H9 (cell line): ENCODE measurements around the gene SENP8. TPM values are rescaled to one million over a fixed set of nuclear protein-coding genes. Genes with fewer than 3 reads are reported as not detected.

Experiments
- DNase-seq: peaks from one replicate; pipeline ENCODE4 v3.0.0-alpha.2; 2017
- H2AFZ ChIP-seq: one replicate; pipeline ENCODE4 v1.6.1; 2013; ENCODE audit warnings: mild to moderate bottlenecking, low read length, control low read depth, moderate library complexity
- H2AK5ac ChIP-seq: 2 replicates; pipeline ENCODE4 v1.6.1; 2013; ENCODE audit warnings: low read length, control low read depth, mixed read lengths; ENCODE audit not compliant: insufficient read length
- H2BK120ac ChIP-seq: one replicate; pipeline ENCODE4 v1.6.1; 2013; ENCODE audit warnings: low read depth, mild to moderate bottlenecking, low read length, control low read depth, inconsistent platforms; ENCODE audit not compliant: poor library complexity, severe bottlenecking
- H2BK12ac ChIP-seq: 2 replicates; pipeline ENCODE4 v1.6.1; 2013; ENCODE audit warnings: low read length, control low read depth, mixed read lengths, low read depth; ENCODE audit not compliant: insufficient read length
- H2BK15ac ChIP-seq: 2 replicates; pipeline ENCODE4 v1.6.1; 2013; ENCODE audit warnings: low read depth, low read length, control low read depth
- H2BK20ac ChIP-seq: one replicate; pipeline ENCODE4 v1.6.1; 2013; ENCODE audit warnings: low read depth, mild to moderate bottlenecking, low read length, control low read depth, inconsistent platforms; ENCODE audit not compliant: poor library complexity, severe bottlenecking
- H2BK5ac ChIP-seq: 2 replicates; pipeline ENCODE4 v1.6.1; 2013; ENCODE audit warnings: low read length, control low read depth, mixed read lengths; ENCODE audit not compliant: insufficient read length
- H3K14ac ChIP-seq: 2 replicates; pipeline ENCODE4 v1.6.1; 2013; ENCODE audit warnings: low read length, control low read depth; ENCODE audit not compliant: insufficient read depth
- H3K18ac ChIP-seq: 2 replicates; pipeline ENCODE4 v1.6.1; 2013; ENCODE audit warnings: low read depth, mild to moderate bottlenecking, mixed read lengths, low read length, control low read depth; ENCODE audit not compliant: insufficient read length
- H3K23ac ChIP-seq: 2 replicates; pipeline ENCODE4 v1.6.1; 2013; ENCODE audit warnings: low read length, control low read depth, mixed read lengths, low read depth; ENCODE audit not compliant: insufficient read length
- H3K23me2 ChIP-seq: 2 replicates; pipeline ENCODE4 v1.6.1; 2013; ENCODE audit warnings: low read depth, mild to moderate bottlenecking, mixed read lengths, low read length, control low read depth; ENCODE audit not compliant: insufficient read length, poor library complexity, severe bottlenecking
- H3K27ac ChIP-seq: 2 replicates; pipeline ENCODE4 v1.5.1; 2013; ENCODE audit warnings: low read length, control low read depth, mixed read lengths, low read depth; ENCODE audit not compliant: insufficient read length
- H3K27me3 ChIP-seq: 2 replicates; pipeline ENCODE4 v1.6.1; 2013; ENCODE audit warnings: low read length, control low read depth, inconsistent platforms; ENCODE audit not compliant: insufficient read depth
- H3K4ac ChIP-seq: 2 replicates; pipeline ENCODE4 v1.6.1; 2013; ENCODE audit warnings: low read depth, mild to moderate bottlenecking, control low read depth, inconsistent platforms, low read length, moderate library complexity
- H3K4me1 ChIP-seq: 2 replicates; pipeline ENCODE4 v1.6.1; 2013; ENCODE audit warnings: low read length, control low read depth, inconsistent platforms; ENCODE audit not compliant: insufficient read depth
- H3K4me2 ChIP-seq: 2 replicates; pipeline ENCODE4 v1.6.1; 2013; ENCODE audit warnings: low read length, control low read depth, mixed read lengths; ENCODE audit not compliant: insufficient read length, insufficient read depth
- H3K56ac ChIP-seq: 2 replicates; pipeline ENCODE4 v1.6.1; 2013; ENCODE audit warnings: low read depth, mild to moderate bottlenecking, mixed read lengths, low read length, control low read depth; ENCODE audit not compliant: insufficient read length
- H3K79me1 ChIP-seq: 2 replicates; pipeline ENCODE4 v1.6.1; 2013; ENCODE audit warnings: low read depth, mild to moderate bottlenecking, moderate library complexity, low read length, control low read depth, inconsistent platforms; ENCODE audit not compliant: insufficient read depth, poor library complexity, severe bottlenecking
- H3K79me2 ChIP-seq: 2 replicates; pipeline ENCODE4 v1.6.1; 2013; ENCODE audit warnings: low read length, control low read depth, inconsistent platforms; ENCODE audit not compliant: insufficient read depth
- H3K9ac ChIP-seq: 2 replicates; pipeline ENCODE4 v1.6.1; 2013; ENCODE audit warnings: low read length, control low read depth, mixed read lengths; ENCODE audit not compliant: insufficient read length; ENCODE audit errors: extremely low read depth
- H3K9me3 ChIP-seq: one replicate; pipeline ENCODE4 v1.6.1; 2013; ENCODE audit warnings: low read depth, low read length, inconsistent platforms; ENCODE audit not compliant: control insufficient read depth
- H3T11ph ChIP-seq: one replicate; pipeline ENCODE4 v1.6.1; 2013; ENCODE audit warnings: mild to moderate bottlenecking, low read length, control low read depth, inconsistent platforms
- H4K20me1 ChIP-seq: one replicate; pipeline ENCODE4 v1.6.1; 2013; ENCODE audit not compliant: control insufficient read depth, insufficient read length, insufficient read depth
- H4K5ac ChIP-seq: 2 replicates; pipeline ENCODE4 v1.6.1; 2013; ENCODE audit warnings: low read depth, mild to moderate bottlenecking, mixed read lengths, low read length, control low read depth; ENCODE audit not compliant: insufficient read length
- H4K8ac ChIP-seq: replicated peaks from 2 replicates; pipeline ENCODE4 v1.6.1; 2013; ENCODE audit warnings: low read length, control low read depth, mixed read lengths, low read depth; ENCODE audit not compliant: insufficient read length
- H4K91ac ChIP-seq: 2 replicates; pipeline ENCODE4 v1.6.1; 2013; ENCODE audit warnings: low read depth, mild to moderate bottlenecking, moderate library complexity, mixed read lengths, low read length, control low read depth; ENCODE audit not compliant: insufficient read length
- H3K27ac Mint-ChIP-seq, 3 experiments: 2 replicates in 2 of 3; 3 replicates in 1 of 3; pipeline ENCODE4 v1.8.0; 2020 to 2021; ENCODE audit warnings: mixed read lengths in 3 of 3, mild to moderate bottlenecking in 1 of 3, moderate library complexity in 1 of 3
- H3K27me3 Mint-ChIP-seq: 2 replicates; pipeline ENCODE4 v1.8.0; 2021; ENCODE audit warnings: low read depth, mild to moderate bottlenecking, moderate library complexity, mixed read lengths
- H3K36me3 Mint-ChIP-seq, 3 experiments: 2 replicates in 2 of 3; 3 replicates in 1 of 3; pipeline ENCODE4 v1.8.0; 2020 to 2021; ENCODE audit warnings: low read depth in 3 of 3, mixed read lengths in 3 of 3; ENCODE audit not compliant: insufficient read depth in 1 of 3
- H3K4me1 Mint-ChIP-seq, 2 experiments: 2 replicates each; pipeline ENCODE4 v1.8.0; 2020; ENCODE audit warnings: mixed read lengths in 2 of 2
- H3K4me3 Mint-ChIP-seq, 2 experiments: 2 replicates in 1 of 2; 3 replicates in 1 of 2; pipeline ENCODE4 v1.8.0; 2020 to 2021; ENCODE audit warnings: mild to moderate bottlenecking in 2 of 2, mixed read lengths in 2 of 2, moderate library complexity in 1 of 2
- H3K9me3 Mint-ChIP-seq, 2 experiments: 2 replicates in 1 of 2; 3 replicates in 1 of 2; pipeline ENCODE4 v1.8.0; 2020; ENCODE audit warnings: mild to moderate bottlenecking in 2 of 2, mixed read lengths in 2 of 2, moderate library complexity in 1 of 2
- WGBS: extraction: QIAGEN DNeasy Blood & Tissue Kit; methylation state at CpG from one replicate; pipeline ENCODE4 v1.1.7; 2013; ENCODE audit warnings: missing lambda C conversion rate, low lambda C conversion rate, mixed read lengths; ENCODE audit not compliant: insufficient read length; ENCODE audit errors: extremely low coverage; 5-methylcytosine and 5-hydroxymethylcytosine counted together
- total RNA-seq: library from RNA; stranded (reverse); gene quantifications from 2 replicates; pipeline ENCODE4 v1.2.1, GENCODE V29; 2021
- TF ChIP-seq, protein P1 (sequence below): fragments of 200-600 bp; sonication (generic); conservative IDR thresholded peaks from 3 replicates; pipeline ENCODE4 v1.8.0; 2021; ENCODE audit warnings: antibody characterized with exemption, mild to moderate bottlenecking

Gene SENP8
- total RNA-seq, 1 experiment from 2014 or later, result 4.8 TPM

DNA sequence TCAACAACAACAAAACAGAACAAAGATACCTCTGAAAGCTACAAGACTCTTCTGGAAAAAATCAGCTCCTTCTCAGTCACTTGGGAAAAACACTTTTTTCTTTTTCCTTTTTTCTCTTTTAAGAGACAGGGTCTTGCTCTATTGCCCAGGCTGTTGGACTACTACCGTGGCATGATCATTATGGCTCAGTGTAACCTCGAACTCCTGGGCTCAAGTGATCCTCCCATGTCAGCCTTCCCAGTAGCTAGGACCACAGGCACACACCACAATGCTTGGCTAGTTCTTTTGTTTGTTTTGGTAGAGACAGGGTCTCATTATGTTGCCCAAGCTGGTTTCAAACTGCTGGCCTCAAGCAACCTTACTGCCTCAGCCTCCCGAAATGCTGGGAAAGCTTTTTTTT is 13.1 kb upstream of the SENP8 start:
- H3K79me2 ChIP-seq, result no peaks in the 10 kb centered on the region

More for the DNA sequence above, 13.1 kb upstream of the SENP8 start:
- no peak overlapping the region for H3K27ac ChIP-seq
- no peaks in the 10 kb centered on the region for H3K27me3 ChIP-seq
- no peak overlapping the region for H3K4me2 ChIP-seq
- H3K23me2 ChIP-seq, result no peaks in the 10 kb centered on the region
- H4K20me1 ChIP-seq, result no peaks in the 10 kb centered on the region
- TF ChIP-seq, protein P1, sequence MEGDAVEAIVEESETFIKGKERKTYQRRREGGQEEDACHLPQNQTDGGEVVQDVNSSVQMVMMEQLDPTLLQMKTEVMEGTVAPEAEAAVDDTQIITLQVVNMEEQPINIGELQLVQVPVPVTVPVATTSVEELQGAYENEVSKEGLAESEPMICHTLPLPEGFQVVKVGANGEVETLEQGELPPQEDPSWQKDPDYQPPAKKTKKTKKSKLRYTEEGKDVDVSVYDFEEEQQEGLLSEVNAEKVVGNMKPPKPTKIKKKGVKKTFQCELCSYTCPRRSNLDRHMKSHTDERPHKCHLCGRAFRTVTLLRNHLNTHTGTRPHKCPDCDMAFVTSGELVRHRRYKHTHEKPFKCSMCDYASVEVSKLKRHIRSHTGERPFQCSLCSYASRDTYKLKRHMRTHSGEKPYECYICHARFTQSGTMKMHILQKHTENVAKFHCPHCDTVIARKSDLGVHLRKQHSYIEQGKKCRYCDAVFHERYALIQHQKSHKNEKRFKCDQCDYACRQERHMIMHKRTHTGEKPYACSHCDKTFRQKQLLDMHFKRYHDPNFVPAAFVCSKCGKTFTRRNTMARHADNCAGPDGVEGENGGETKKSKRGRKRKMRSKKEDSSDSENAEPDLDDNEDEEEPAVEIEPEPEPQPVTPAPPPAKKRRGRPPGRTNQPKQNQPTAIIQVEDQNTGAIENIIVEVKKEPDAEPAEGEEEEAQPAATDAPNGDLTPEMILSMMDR, result no peak
- no peak overlapping the region for H3K18ac ChIP-seq
- no peak overlapping the region for H3K23ac ChIP-seq
- no peak overlapping the region for H2BK15ac ChIP-seq
- no peaks in the 10 kb centered on the region for H3K9me3 ChIP-seq
- H4K5ac ChIP-seq, result no peak overlapping the region
- H2BK12ac ChIP-seq, result no peak overlapping the region
- no peak overlapping the region for H2BK5ac ChIP-seq
- no peaks in the 10 kb centered on the region for H3K79me1 ChIP-seq
- Mint-ChIP-seq H3K27ac (no peak overlapping the region), H3K4me3 (no peak overlapping the region), H3K9me3 (peaks cover 0 to 1% of the 10 kb centered on the region in 2 experiments; a peak in 1 of 5 replicates), H3K36me3 (peaks cover 0 to 2% (median 0%) of the 10 kb centered on the region in 3 experiments; a peak in 2 of 7 replicates), H3K27me3 (no peaks in the 10 kb centered on the region), H3K4me1 (peaks cover 2 to 6% of the 10 kb centered on the region in 2 experiments; a peak in 2 of 4 replicates)
- no peak overlapping the region for H3T11ph ChIP-seq
- H3K9ac ChIP-seq, result no peak overlapping the region
- no CpG with 5 or more reads among the region's 3 CpGs for WGBS
- H3K4me1 ChIP-seq, result no peaks in the 10 kb centered on the region
- H4K91ac ChIP-seq, result no peak overlapping the region
- H2AK5ac ChIP-seq, result no peak overlapping the region
- no peak overlapping the region for H4K8ac ChIP-seq
- no peak overlapping the region for H3K4ac ChIP-seq
- no peak overlapping the region for H3K56ac ChIP-seq
- H2AFZ ChIP-seq, result no peak overlapping the region
- H2BK20ac ChIP-seq, result no peak overlapping the region
- no peak overlapping the region for H3K14ac ChIP-seq
- no peak overlapping the region for H2BK120ac ChIP-seq
- DNase-seq, result no peak
